GM12891 (cell line): ENCODE measurements around the gene SCT.

ENCODE experiments used
- POLR2A ChIP-seq: IDR thresholded peaks from 2 replicates; pipeline ENCODE4 v1.6.1; 2011; ENCODE audit warnings: low read depth, low read length, control low read depth
- POLR2AphosphoS5 ChIP-seq: IDR thresholded peaks from 2 replicates; pipeline ENCODE4 v1.6.1; 2011; ENCODE audit warnings: low read depth, low read length, control low read depth
- TAF1 ChIP-seq: IDR thresholded peaks from 2 replicates; pipeline ENCODE4 v1.6.1; 2011; ENCODE audit warnings: low read depth, low read length, control low read depth

GRCh38 chr11:577611-577894 lies 49.4 kb downstream of the SCT start:
- TF ChIP-seq POLR2A: no peak
- no peak for TF ChIP-seq POLR2AphosphoS5
- no peak for TF ChIP-seq TAF1
